AG10803 (cell line): ENCODE measurements around the gene ZNF225.
"Not testable (repeated sequence)": the region's sequence is repeated elsewhere in the genome, so short reads cannot be mapped to it uniquely, and the experiment has no call there.

Experiments
- DNase-seq: peaks from one replicate; pipeline ENCODE4 v3.0.0; 2010; ENCODE audit warnings: low read depth
- H3K4me3 ChIP-seq: 2 replicates; pipeline ENCODE4 v1.5.1; 2011; ENCODE audit warnings: mild to moderate bottlenecking, low read length, control low read depth
- TF ChIP-seq, protein P1 (sequence below): conservative IDR thresholded peaks from 2 replicates; pipeline ENCODE4 v1.5.1; 2011; ENCODE audit warnings: mild to moderate bottlenecking, low read length, control low read depth, inconsistent platforms

Gene ZNF225

GRCh38 chr19:44156475-44156874 is 43.3 kb downstream of the ZNF225 start:
- TF ChIP-seq, protein P1, sequence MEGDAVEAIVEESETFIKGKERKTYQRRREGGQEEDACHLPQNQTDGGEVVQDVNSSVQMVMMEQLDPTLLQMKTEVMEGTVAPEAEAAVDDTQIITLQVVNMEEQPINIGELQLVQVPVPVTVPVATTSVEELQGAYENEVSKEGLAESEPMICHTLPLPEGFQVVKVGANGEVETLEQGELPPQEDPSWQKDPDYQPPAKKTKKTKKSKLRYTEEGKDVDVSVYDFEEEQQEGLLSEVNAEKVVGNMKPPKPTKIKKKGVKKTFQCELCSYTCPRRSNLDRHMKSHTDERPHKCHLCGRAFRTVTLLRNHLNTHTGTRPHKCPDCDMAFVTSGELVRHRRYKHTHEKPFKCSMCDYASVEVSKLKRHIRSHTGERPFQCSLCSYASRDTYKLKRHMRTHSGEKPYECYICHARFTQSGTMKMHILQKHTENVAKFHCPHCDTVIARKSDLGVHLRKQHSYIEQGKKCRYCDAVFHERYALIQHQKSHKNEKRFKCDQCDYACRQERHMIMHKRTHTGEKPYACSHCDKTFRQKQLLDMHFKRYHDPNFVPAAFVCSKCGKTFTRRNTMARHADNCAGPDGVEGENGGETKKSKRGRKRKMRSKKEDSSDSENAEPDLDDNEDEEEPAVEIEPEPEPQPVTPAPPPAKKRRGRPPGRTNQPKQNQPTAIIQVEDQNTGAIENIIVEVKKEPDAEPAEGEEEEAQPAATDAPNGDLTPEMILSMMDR: no peak
- no peak overlapping the region for H3K4me3 ChIP-seq
- DNase-seq: no peak

DNA sequence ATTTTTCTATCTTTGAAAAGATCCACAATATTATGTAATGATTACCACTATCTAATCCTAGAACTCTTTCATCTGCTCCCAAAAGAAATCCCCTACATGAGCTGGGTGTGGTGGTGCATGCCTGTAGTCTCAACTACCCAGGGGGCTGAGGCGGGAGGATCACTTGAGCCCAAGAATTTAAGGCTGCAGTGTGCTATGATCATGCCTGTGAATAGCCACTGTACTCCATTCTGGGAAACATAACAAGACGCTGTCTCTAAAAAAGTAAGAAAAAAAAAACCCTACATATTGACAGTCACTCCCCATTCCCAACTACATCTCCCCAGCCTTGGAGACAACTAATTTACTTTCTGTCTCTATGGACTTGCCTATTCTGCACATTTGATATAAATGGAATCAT is 50.6 kb downstream of the ZNF225 start:
- TF ChIP-seq, protein P1: no peak
- DNase-seq: no peak
- no peak overlapping the region for H3K4me3 ChIP-seq

GRCh38 chr19:44164327-44164672 is 51.1 kb downstream of the ZNF225 start:
- peak overlapping the region; percentile 98 for H3K4me3 ChIP-seq
- TF ChIP-seq, protein P1: no peak
- DNase-seq: no peak

GRCh38 chr19:44164673-44165512 is 51.7 kb downstream of the ZNF225 start, which contains the start of gene ZNF226:
ZNF226 (plus strand) TSS chr19:44165100; CDS start chr19:44170081, 4,981 bp downstream.
- TF ChIP-seq, protein P1: no peak
- H3K4me3 ChIP-seq: peak within 1 kb of the TSS; percentile 98
- DNase-seq: peak; percentile 99

GRCh38 chr19:44170660-44171059 is 57.5 kb downstream of the ZNF225 start:
- H3K4me3 ChIP-seq, DNase-seq: not testable (repeated sequence)

DNA sequence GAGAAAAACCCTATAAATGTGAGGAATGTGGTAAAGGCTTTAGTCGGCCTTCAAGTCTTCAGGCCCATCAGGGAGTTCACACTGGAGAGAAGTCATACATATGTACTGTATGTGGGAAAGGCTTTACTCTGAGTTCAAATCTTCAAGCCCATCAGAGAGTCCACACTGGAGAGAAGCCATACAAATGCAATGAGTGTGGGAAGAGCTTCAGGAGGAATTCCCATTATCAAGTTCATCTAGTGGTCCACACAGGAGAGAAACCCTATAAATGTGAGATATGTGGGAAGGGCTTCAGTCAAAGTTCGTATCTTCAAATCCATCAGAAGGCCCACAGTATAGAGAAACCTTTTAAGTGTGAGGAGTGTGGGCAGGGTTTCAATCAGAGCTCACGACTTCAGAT is 63.4 kb downstream of the ZNF225 start:
- no peak for DNase-seq
- H3K4me3 ChIP-seq: no peak overlapping the region
- TF ChIP-seq, protein P1: no peak

GRCh38 chr19:44180968-44181367 is 67.8 kb downstream of the ZNF225 start:
- TF ChIP-seq, protein P1: no peak
- no peak overlapping the region for H3K4me3 ChIP-seq
- no peak for DNase-seq
